Pancreas (tissue), 10 donors: ENCODE results near the gene SLC25A2. TPM values are rescaled to one million over a fixed set of nuclear protein-coding genes. Genes with fewer than 3 reads are reported as not detected.

ENCODE experiments used
- ATAC-seq, 4 donors: fragments of 200-7000 bp; cut with Tn5 transposase; one replicate each; pipeline versions ENCODE4 v1.8.0 to v1.9.1; 2020; ENCODE audit warnings: mild to moderate bottlenecking in 4 of 4, moderate library complexity in 4 of 4
- DNase-seq, 6 donors: peaks; one replicate each; pipeline ENCODE4 v3.0.0-alpha.2; 2020
- FAIRE-seq: peaks from 2 replicates; lab custom pipeline; 2012; peaks lifted over from hg19 to GRCh38; lab: Jason Lieb, UNC
- H3K27ac ChIP-seq, 4 donors: fragments of 200-600 bp; sonication (generic); 1 replicate in 3 of 4; 2 replicates in 1 of 4; pipeline versions ENCODE4 v1.5.0 to v1.8.0; 2020
- H3K27me3 ChIP-seq, 4 donors: fragments of 200-600 bp; one replicate each; pipeline ENCODE4 v1.8.0; 2021
- H3K36me3 ChIP-seq, 3 donors: fragments of 200-600 bp; sonication (generic) in 1 of 3; one replicate each; pipeline versions ENCODE4 v1.5.0 to v1.8.0; 2020 to 2021
- H3K4me1 ChIP-seq, 3 donors: fragments of 200-600 bp; one replicate each; pipeline ENCODE4 v1.8.0; 2021
- H3K4me3 ChIP-seq, 4 donors: fragments of 200-600 bp; sonication (generic) in 2 of 4; one replicate each; pipeline versions ENCODE4 v1.5.0 to v1.8.0; 2020 to 2021
- H3K9me3 ChIP-seq, 4 donors: fragments of 200-600 bp; one replicate each; pipeline ENCODE4 v1.8.0; 2021
- WGBS, 2 donors: extraction: QIAGEN DNeasy Blood & Tissue Kit; methylation state at CpG; one replicate each; pipeline ENCODE4 v1.1.7; 2013; 5-methylcytosine and 5-hydroxymethylcytosine counted together
- intact Hi-C, 3 donors: fragments of 100-400 bp; cut with DNase I; formaldehyde crosslinking; loops; one replicate each; pipeline versions ENCODE4 v1.11.1 to v1.14.2; 2022
- polyA plus RNA-seq, 2 donors: library from polyadenylated mRNA; stranded (reverse); fragments of 200-250 nt; gene quantifications; one replicate each; pipeline ENCODE4 v1.2.3, GENCODE V29; 2013
- total RNA-seq, 6 donors: library from RNA; stranded (reverse); fragmentation: NEBNext Ultra II Directional in 4 of 6; extraction: Animal tissue kit (Norgen Biotek cat#: 25700) in 4 of 6; gene quantifications; one replicate each; pipeline versions ENCODE4 v1.2.1 to v1.2.4, GENCODE V29; 2021 to 2023
- TF ChIP-seq, protein P1 (sequence below), 4 donors: fragments of 200-600 bp; sonication (generic) in 3 of 4; IDR thresholded peaks; one replicate each; pipeline versions ENCODE4 v1.5.0 to v1.8.0; 2021; ENCODE audit warnings: antibody characterized with exemption in 4 of 4
- donor health status: healthy with polysubstance abuse.
- donor health status: DM: no; HTN: no; CAD: no; lungs with moderate emphysema.
- donor health status: DM: no; HTN: no; CAD: no.
- donor health status: control.
- donor health status: control.
- donor health status: Bipolar disorder and iron deficiency.
- donor health status: DM: yes; HTN: yes; CAD: no.
- donor health status: DM: no; HTN: no; CAD: no.
- donor health status: DM: no; HTN: no; CAD: no.
- donor health status: DM: yes; HTN: yes; CAD: no.

SLC25A2 gene
- total and polyA plus RNA-seq, 8 donors, result 0.14 to 0.69 (median 0.19) TPM; not detected in 2

DNA sequence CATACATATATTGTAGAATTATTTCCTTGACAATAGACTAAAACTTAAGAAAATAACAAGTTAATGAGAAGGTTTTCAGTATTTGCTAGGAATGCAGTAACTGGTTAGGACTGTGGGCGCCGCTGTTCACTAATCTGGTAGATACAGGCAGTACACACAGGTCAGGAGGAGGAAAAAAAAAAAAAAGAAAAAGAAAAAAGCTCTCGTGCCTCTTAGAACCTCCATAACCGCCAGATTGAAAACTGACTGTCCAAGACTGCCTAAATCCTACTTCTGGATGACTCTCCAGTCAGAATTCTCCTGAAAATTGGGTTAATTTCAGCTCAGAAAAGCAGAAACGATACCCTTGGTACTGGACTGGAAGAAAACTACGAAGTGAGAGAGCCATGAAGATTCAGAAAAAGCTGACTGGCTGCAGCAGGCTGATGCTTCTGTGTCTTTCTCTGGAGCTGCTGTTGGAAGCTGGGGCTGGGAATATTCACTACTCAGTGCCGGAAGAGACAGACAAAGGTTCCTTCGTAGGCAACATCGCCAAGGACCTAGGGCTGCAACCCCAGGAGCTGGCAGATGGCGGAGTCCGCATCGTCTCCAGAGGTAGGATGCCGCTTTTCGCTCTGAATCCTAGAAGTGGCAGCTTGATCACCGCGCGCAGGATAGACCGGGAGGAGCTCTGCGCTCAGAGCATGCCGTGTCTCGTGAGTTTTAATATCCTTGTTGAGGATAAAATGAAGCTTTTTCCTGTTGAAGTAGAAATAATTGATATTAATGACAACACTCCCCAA, 26.6 kb upstream of the SLC25A2 start, which contains the start of gene PCDHGA1:
PCDHGA1 (plus strand) TSS at position 216 of the 782 bp plus-strand sequence.
- 16 to 18% methylated on average over 21 of the region's 21 CpGs for WGBS, 2 donors
- no peak for DNase-seq

DNA sequence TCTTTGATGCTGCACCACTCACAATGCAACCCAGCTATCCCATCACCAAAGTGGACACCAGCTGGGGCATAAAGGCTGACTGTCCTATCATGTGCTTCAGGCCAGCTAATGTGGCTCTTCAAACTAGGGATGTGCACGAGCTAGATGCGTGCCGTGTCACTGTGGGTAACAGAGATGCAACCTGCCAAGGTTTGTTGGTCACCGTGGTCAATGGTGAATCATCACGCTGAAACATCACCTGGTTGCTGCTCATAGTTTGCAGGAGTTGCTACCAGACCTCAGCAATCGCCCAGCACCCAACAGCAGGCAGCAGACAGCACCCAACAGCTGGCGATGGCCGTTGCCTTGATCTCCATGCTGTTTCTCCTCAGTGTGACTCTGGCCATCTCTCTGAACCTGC, 24.4 kb upstream of the SLC25A2 start:
- DNase-seq (no peak), ATAC-seq (no peak), FAIRE-seq (no peak)
- Histone ChIP-seq H3K4me3 (no peak overlapping the region), H3K27ac (no peak overlapping the region), H3K4me1 (no peaks in the 10 kb centered on the region), H3K36me3 (no peaks in the 10 kb centered on the region), H3K9me3 (no peaks in the 10 kb centered on the region), H3K27me3 (peaks cover 0 to 7% (median 1%) of the 10 kb centered on the region in 4 donors)
- intact Hi-C loops, result no loop called here
- TF ChIP-seq, protein P1, sequence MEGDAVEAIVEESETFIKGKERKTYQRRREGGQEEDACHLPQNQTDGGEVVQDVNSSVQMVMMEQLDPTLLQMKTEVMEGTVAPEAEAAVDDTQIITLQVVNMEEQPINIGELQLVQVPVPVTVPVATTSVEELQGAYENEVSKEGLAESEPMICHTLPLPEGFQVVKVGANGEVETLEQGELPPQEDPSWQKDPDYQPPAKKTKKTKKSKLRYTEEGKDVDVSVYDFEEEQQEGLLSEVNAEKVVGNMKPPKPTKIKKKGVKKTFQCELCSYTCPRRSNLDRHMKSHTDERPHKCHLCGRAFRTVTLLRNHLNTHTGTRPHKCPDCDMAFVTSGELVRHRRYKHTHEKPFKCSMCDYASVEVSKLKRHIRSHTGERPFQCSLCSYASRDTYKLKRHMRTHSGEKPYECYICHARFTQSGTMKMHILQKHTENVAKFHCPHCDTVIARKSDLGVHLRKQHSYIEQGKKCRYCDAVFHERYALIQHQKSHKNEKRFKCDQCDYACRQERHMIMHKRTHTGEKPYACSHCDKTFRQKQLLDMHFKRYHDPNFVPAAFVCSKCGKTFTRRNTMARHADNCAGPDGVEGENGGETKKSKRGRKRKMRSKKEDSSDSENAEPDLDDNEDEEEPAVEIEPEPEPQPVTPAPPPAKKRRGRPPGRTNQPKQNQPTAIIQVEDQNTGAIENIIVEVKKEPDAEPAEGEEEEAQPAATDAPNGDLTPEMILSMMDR (IDR thresholded peaks at IDR 0.05), result no peak
- WGBS, 2 donors, result 73% methylated on average over 8 of the region's 8 CpGs

More for the DNA sequence above, 26.6 kb upstream of the SLC25A2 start, which contains the start of gene PCDHGA1:
- Histone ChIP-seq H3K4me1 (no peaks in the 10 kb centered on the region), H3K4me3 (peak within 1 kb of the TSS in 2 of 4 donors; percentile 11 to 17), H3K9me3 (peaks cover 0 to 4% (median 0%) of the 10 kb centered on the region in 4 donors), H3K27me3 (peaks cover 0 to 22% (median 1%) of the 10 kb centered on the region in 4 donors), H3K36me3 (no peaks in the 10 kb centered on the region), H3K27ac (no peak within 1 kb of the TSS)
- intact Hi-C loops, result no loop called here
- TF ChIP-seq, protein P1 (IDR thresholded peaks at IDR 0.05), result peak in 1 of 4 donors; percentile 18
- FAIRE-seq (no peak), ATAC-seq (peak; percentile 55 to 85 (median 69))

- intact Hi-C loops, result no loop called here
- H3K27ac ChIP-seq, result no peak overlapping the region
- H3K27me3 ChIP-seq, result peaks cover 0 to 3% (median 1%) of the 10 kb centered on the region in 4 donors
- no peaks in the 10 kb centered on the region for H3K4me1 ChIP-seq
- H3K9me3 ChIP-seq, result no peaks in the 10 kb centered on the region
- ATAC-seq (peak in 3 of 4 donors; percentile 80 to 87 (median 82)), FAIRE-seq (no peak), DNase-seq (peak in 1 of 6 donors; percentile 25)
- peak overlapping the region in 1 of 4 donors; percentile 26 for H3K4me3 ChIP-seq
- H3K36me3 ChIP-seq, result no peaks in the 10 kb centered on the region
- WGBS, 2 donors, result 8 to 10% methylated on average over 27 of the region's 27 CpGs
- TF ChIP-seq, protein P1 (IDR thresholded peaks at IDR 0.05), result peak in 1 of 4 donors; percentile 19
Observed at GRCh38 chr5:141326088-141326854, 22.4 kb upstream of the SLC25A2 start.

GRCh38 chr5:141322261-141322660, 18.4 kb upstream of the SLC25A2 start:
- FAIRE-seq (no peak), ATAC-seq (no peak), DNase-seq (no peak)
- intact Hi-C loops, result no loop called here
- Histone ChIP-seq H3K4me3 (no peak overlapping the region), H3K27ac (no peak overlapping the region), H3K9me3 (peaks cover 0 to 22% (median 8%) of the 10 kb centered on the region in 4 donors), H3K4me1 (no peaks in the 10 kb centered on the region), H3K27me3 (no peaks in the 10 kb centered on the region), H3K36me3 (peaks cover 0 to 11% (median 0%) of the 10 kb centered on the region in 3 donors)
- TF ChIP-seq, protein P1 (IDR thresholded peaks at IDR 0.05), result no peak
- whole genome bisulfite sequencing, 2 donors, result 90 to 95% methylated on average over 3 of the region's 3 CpGs
